Mesendoderm (in vitro differentiated cells): Measurements from ENCODE around the gene MERTK.

Source experiments
- DNase-seq: peaks from one replicate; pipeline ENCODE4 v3.0.0; 2013
- H2AK5ac ChIP-seq: 2 replicates; pipeline ENCODE4 v1.6.1; 2013; ENCODE audit warnings: low read length, inconsistent platforms
- H2BK120ac ChIP-seq: 2 replicates; pipeline ENCODE4 v1.6.1; 2013; ENCODE audit warnings: low read depth, mild to moderate bottlenecking, low read length, moderate library complexity, mixed read lengths
- H2BK15ac ChIP-seq: replicated peaks from 2 replicates; pipeline ENCODE4 v1.6.1; 2013; ENCODE audit warnings: low read depth, mild to moderate bottlenecking, moderate library complexity
- H2BK5ac ChIP-seq: 2 replicates; pipeline ENCODE4 v1.6.1; 2013; ENCODE audit warnings: low read length, inconsistent platforms
- H3K18ac ChIP-seq: 2 replicates; pipeline ENCODE4 v1.6.1; 2013; ENCODE audit warnings: mild to moderate bottlenecking, low read length, mixed read lengths
- H3K23ac ChIP-seq: one replicate; pipeline ENCODE4 v1.6.1; 2013; ENCODE audit warnings: low read length
- H3K27ac ChIP-seq: 2 replicates; pipeline ENCODE4 v1.5.1; 2013; ENCODE audit warnings: low read depth, mild to moderate bottlenecking, inconsistent platforms, low read length, moderate library complexity
- H3K27me3 ChIP-seq: 2 replicates; pipeline ENCODE4 v1.6.1; 2013; ENCODE audit warnings: low read length, control low read depth, mild to moderate bottlenecking, inconsistent platforms; ENCODE audit not compliant: insufficient read depth, poor library complexity
- H3K36me3 ChIP-seq: 2 replicates; pipeline ENCODE4 v1.6.1; 2013; ENCODE audit warnings: low read length, inconsistent platforms; ENCODE audit not compliant: control insufficient read depth, insufficient read depth
- H3K4ac ChIP-seq: one replicate; pipeline ENCODE4 v1.6.1; 2013; ENCODE audit warnings: low read depth, mild to moderate bottlenecking, low read length, moderate library complexity
- H3K4me1 ChIP-seq: 2 replicates; pipeline ENCODE4 v1.6.1; 2013; ENCODE audit warnings: low read depth, low read length, inconsistent platforms; ENCODE audit not compliant: control insufficient read depth
- H3K4me2 ChIP-seq: 2 replicates; pipeline ENCODE4 v1.6.1; 2013; ENCODE audit warnings: low read length
- H3K4me3 ChIP-seq: 2 replicates; pipeline ENCODE4 v1.5.1; 2013; ENCODE audit warnings: mild to moderate bottlenecking, low read length
- H3K56ac ChIP-seq: one replicate; pipeline ENCODE4 v1.6.1; 2013; ENCODE audit warnings: low read length
- H3K79me1 ChIP-seq: 2 replicates; pipeline ENCODE4 v1.6.1; 2013; ENCODE audit warnings: low read length, inconsistent platforms
- H3K79me2 ChIP-seq: 2 replicates; pipeline ENCODE4 v1.6.1; 2013; ENCODE audit warnings: mild to moderate bottlenecking, low read length; ENCODE audit not compliant: control insufficient read depth, insufficient read depth
- H3K9ac ChIP-seq: 2 replicates; pipeline ENCODE4 v1.6.1; 2013; ENCODE audit warnings: low read length, inconsistent platforms
- H4K5ac ChIP-seq: one replicate; pipeline ENCODE4 v1.6.1; 2013; ENCODE audit warnings: low read length
- H4K8ac ChIP-seq: one replicate; pipeline ENCODE4 v1.6.1; 2013; ENCODE audit warnings: low read depth, mild to moderate bottlenecking, control low read depth, low read length, moderate library complexity
- WGBS: extraction: QIAGEN DNeasy Blood & Tissue Kit; methylation state at CpG from one replicate; pipeline ENCODE4 v1.1.7; 2013; ENCODE audit warnings: low lambda C conversion rate, missing lambda C conversion rate; ENCODE audit not compliant: insufficient coverage; ENCODE audit errors: extremely low coverage; 5-methylcytosine and 5-hydroxymethylcytosine counted together

Gene MERTK

GRCh38 chr2:112027767-112028166, 129.4 kb downstream of the MERTK start:
- Histone ChIP-seq H2BK5ac (no peak overlapping the region), H2AK5ac (no peak overlapping the region), H3K27me3 (no peaks in the 10 kb centered on the region), H3K27ac (no peak overlapping the region), H4K5ac (no peak overlapping the region), H3K36me3 (no peaks in the 10 kb centered on the region), H3K4me1 (peaks cover 5% of the 10 kb centered on the region), H2BK120ac (no peak overlapping the region), H3K18ac (no peak overlapping the region), H3K79me1 (no peaks in the 10 kb centered on the region), H3K56ac (no peak overlapping the region), H2BK15ac (no peak overlapping the region), H3K79me2 (no peaks in the 10 kb centered on the region), H3K9ac (no peak overlapping the region), H3K4me2 (no peak overlapping the region), H3K4me3 (no peak overlapping the region), H3K23ac (no peak overlapping the region), H3K4ac (no peak overlapping the region), H4K8ac (no peak overlapping the region)
- DNase-seq: no peak
- no CpG with 5 or more reads among the region's 3 CpGs for WGBS

- no peak overlapping the region for H3K18ac ChIP-seq
- no peak overlapping the region for H2BK15ac ChIP-seq
- no peak overlapping the region for H3K23ac ChIP-seq
- H4K8ac ChIP-seq: no peak overlapping the region
- H3K56ac ChIP-seq: no peak overlapping the region
- no peak overlapping the region for H3K27ac ChIP-seq
- no peaks in the 10 kb centered on the region for H3K79me2 ChIP-seq
- no peak overlapping the region for H3K4me2 ChIP-seq
- H3K79me1 ChIP-seq: no peaks in the 10 kb centered on the region
- H2BK120ac ChIP-seq: no peak overlapping the region
- H3K4me1 ChIP-seq: peaks cover 5% of the 10 kb centered on the region
- H3K4ac ChIP-seq: no peak overlapping the region
- no peak overlapping the region for H2BK5ac ChIP-seq
- H3K27me3 ChIP-seq: no peaks in the 10 kb centered on the region
- no peaks in the 10 kb centered on the region for H3K36me3 ChIP-seq
- no peak overlapping the region for H2AK5ac ChIP-seq
- no peak overlapping the region for H4K5ac ChIP-seq
- no CpG with 5 or more reads among the region's 2 CpGs for WGBS
- H3K4me3 ChIP-seq: no peak overlapping the region
- no peak overlapping the region for H3K9ac ChIP-seq
- no peak for DNase-seq
Measured at GRCh38 chr2:112029164-112029563, 130.8 kb downstream of the MERTK start.

- no peaks in the 10 kb centered on the region for H3K79me1 ChIP-seq
- peak overlapping the region; percentile 94 for H3K18ac ChIP-seq
- no peak overlapping the region for H4K5ac ChIP-seq
- H3K79me2 ChIP-seq: no peaks in the 10 kb centered on the region
- WGBS: no CpG with 5 or more reads among the region's 12 CpGs
- peak; percentile 70 for DNase-seq
- peak overlapping the region; percentile 37 for H2BK5ac ChIP-seq
- H3K4me1 ChIP-seq: peaks cover 5% of the 10 kb centered on the region
- no peak overlapping the region for H3K4me2 ChIP-seq
- peak overlapping the region; percentile 66 for H3K56ac ChIP-seq
- peak overlapping the region; percentile 30 for H3K9ac ChIP-seq
- no peaks in the 10 kb centered on the region for H3K27me3 ChIP-seq
- H3K23ac ChIP-seq: no peak overlapping the region
- peak overlapping the region; percentile 88 for H3K27ac ChIP-seq
- no peak overlapping the region for H2AK5ac ChIP-seq
- H3K4me3 ChIP-seq: no peak overlapping the region
- no peak overlapping the region for H4K8ac ChIP-seq
- peak overlapping the region; percentile 81 for H3K4ac ChIP-seq
- peak overlapping the region; percentile 76 for H2BK15ac ChIP-seq
- no peaks in the 10 kb centered on the region for H3K36me3 ChIP-seq
- peak overlapping the region; percentile 92 for H2BK120ac ChIP-seq
Measured at GRCh38 chr2:112031473-112032223, 133.2 kb downstream of the MERTK start.

- peak overlapping the region; percentile 30 for H3K9ac ChIP-seq
- peak overlapping the region; percentile 76 for H2BK15ac ChIP-seq
- peak overlapping the region; percentile 75 for H3K27ac ChIP-seq
- H2AK5ac ChIP-seq: no peak overlapping the region
- DNase-seq: no peak
- no peak overlapping the region for H3K23ac ChIP-seq
- H3K79me1 ChIP-seq: no peaks in the 10 kb centered on the region
- peak overlapping the region; percentile 90 for H3K18ac ChIP-seq
- peak overlapping the region; percentile 65 for H3K56ac ChIP-seq
- H4K8ac ChIP-seq: no peak overlapping the region
- no peak overlapping the region for H3K4me3 ChIP-seq
- peaks cover 5% of the 10 kb centered on the region for H3K4me1 ChIP-seq
- peak overlapping the region; percentile 7 for H2BK5ac ChIP-seq
- no peaks in the 10 kb centered on the region for H3K79me2 ChIP-seq
- H2BK120ac ChIP-seq: peak overlapping the region; percentile 92
- no peak overlapping the region for H4K5ac ChIP-seq
- peak overlapping the region; percentile 79 for H3K4ac ChIP-seq
- H3K36me3 ChIP-seq: no peaks in the 10 kb centered on the region
- H3K4me2 ChIP-seq: no peak overlapping the region
- no peaks in the 10 kb centered on the region for H3K27me3 ChIP-seq
- no CpG with 5 or more reads among the region's 4 CpGs for WGBS
Measured at GRCh38 chr2:112032224-112032586, 133.8 kb downstream of the MERTK start.

- Histone ChIP-seq H2BK5ac (peak overlapping the region; percentile 43), H3K56ac (peak overlapping the region; percentile 30), H3K9ac (no peak overlapping the region), H3K4me3 (no peak overlapping the region), H4K5ac (no peak overlapping the region), H3K79me2 (no peaks in the 10 kb centered on the region), H2AK5ac (peak overlapping the region; percentile 87), H2BK15ac (no peak overlapping the region), H3K4ac (peak overlapping the region; percentile 79), H3K18ac (peak overlapping the region; percentile 90), H3K79me1 (no peaks in the 10 kb centered on the region), H3K36me3 (no peaks in the 10 kb centered on the region), H2BK120ac (peak overlapping the region; percentile 11), H3K23ac (no peak overlapping the region), H3K27me3 (no peaks in the 10 kb centered on the region), H3K27ac (no peak overlapping the region), H3K4me2 (no peak overlapping the region), H4K8ac (no peak overlapping the region), H3K4me1 (peaks cover 5% of the 10 kb centered on the region)
- WGBS: no CpG with 5 or more reads among the region's 4 CpGs
- no peak for DNase-seq
Measured at GRCh38 chr2:112032689-112033465, 134.5 kb downstream of the MERTK start.
